Measurements from ENCODE around the gene OR1S1.
"Not testable (repeated sequence)": the region's sequence is repeated elsewhere in the genome, so short reads cannot be mapped to it uniquely, and the experiment has no call there.

The OR1S1 gene

GRCh38 chr11:58212420-58212819 is at the start of gene OR1S1:
Gene OR1S1, plus strand, starts transcription at chr11:58212720.
- DNase-seq, result not testable (repeated sequence)

GRCh38 chr11:58164389-58164788 is 48.1 kb upstream of the OR1S1 start:
- no peak for DNase-seq

GRCh38 chr11:58164990-58165389 is 47.5 kb upstream of the OR1S1 start:
- DNase-seq, result no peak

GRCh38 chr11:58165504-58166106 is 46.9 kb upstream of the OR1S1 start:
- no peak for DNase-seq

GRCh38 chr11:58177409-58178054 is 35.0 kb upstream of the OR1S1 start:
- DNase-seq, result no peak

GRCh38 chr11:58178444-58178843 is 34.1 kb upstream of the OR1S1 start:
- DNase-seq, result no peak

- no peak for DNase-seq
Observed at GRCh38 chr11:58179648-58180047, 32.9 kb upstream of the OR1S1 start.

- no peak for DNase-seq
Observed at GRCh38 chr11:58186938-58187337, 25.6 kb upstream of the OR1S1 start.

GRCh38 chr11:58188770-58189169 is 23.8 kb upstream of the OR1S1 start, which contains the start of gene OR9Q2:
Gene OR9Q2, plus strand, starts transcription at chr11:58189070. Its CDS starts 1,421 bp downstream, at chr11:58190491.
- no peak for DNase-seq

GRCh38 chr11:58192229-58192628 is 20.3 kb upstream of the OR1S1 start:
- DNase-seq, result no peak

- DNase-seq, result no peak
Observed at GRCh38 chr11:58193391-58193790, 19.1 kb upstream of the OR1S1 start.

- no peak for DNase-seq
Observed at GRCh38 chr11:58195939-58196338, 16.6 kb upstream of the OR1S1 start.

- no peak for DNase-seq
Observed at GRCh38 chr11:58199271-58199670, 13.2 kb upstream of the OR1S1 start.

GRCh38 chr11:58204042-58204441 is 8.5 kb upstream of the OR1S1 start, which contains the start of gene OR1S2:
Gene OR1S2, minus strand, starts transcription at chr11:58204142. Its CDS starts 0 bp downstream, at chr11:58204142.
- no peak for DNase-seq

GRCh38 chr11:58216476-58216875 is 4.0 kb downstream of the OR1S1 start:
- no peak for DNase-seq

GRCh38 chr11:58222721-58223120 is 10.2 kb downstream of the OR1S1 start:
- no peak for DNase-seq

- no peak for DNase-seq
Observed at GRCh38 chr11:58227956-58228615, 15.6 kb downstream of the OR1S1 start.

GRCh38 chr11:58243954-58244353 is 31.4 kb downstream of the OR1S1 start:
- no peak for DNase-seq

- DNase-seq, result no peak
Observed at GRCh38 chr11:58254936-58255335, 42.4 kb downstream of the OR1S1 start.

GRCh38 chr11:58259983-58260382 is 47.5 kb downstream of the OR1S1 start:
- DNase-seq, result no peak

All from activated effector memory CD4-positive, alpha-beta T cell treated with anti-CD3 and anti-CD28 coated beads, Interleukin-2, amount 50 U/mL, for 16 hours (primary cell).